ENCODE measurements around the gene CCL25. TPM values are rescaled to one million over a fixed set of nuclear protein-coding genes. Genes with fewer than 3 reads are reported as not detected.

CCL25 gene
- total RNA-seq, 4 donors from 2014 or later: not detected

GRCh38 chr19:8034178-8034525, 18.4 kb upstream of the CCL25 start:
- Histone ChIP-seq H3K4me1 (no peaks in the 10 kb centered on the region), H3K4me3 (no peak overlapping the region), H3K27ac (no peak overlapping the region), H3K9me3 (no peaks in the 10 kb centered on the region), H3K27me3 (no peaks in the 10 kb centered on the region), H3K36me3 (no peaks in the 10 kb centered on the region)
- in situ Hi-C loops (cut with MboI; ENCODE audit: low pct_ligation_motif_present in 1 of 4, low pct_unique_long_range_greater_than_20kb in 1 of 4, low sequenced_read_pairs in 3 of 4) (no loop called here), intact Hi-C loops (cut with DNase I; ENCODE audit: low total_unique reads) (no loop called here)
- TF ChIP-seq EP300 (IDR thresholded peaks at IDR 0.05; ENCODE audit: low read depth) (no peak), CTCF (IDR thresholded peaks at IDR 0.05) (no peak), POLR2A (IDR thresholded peaks at IDR 0.05) (no peak), POLR2AphosphoS5 (IDR thresholded peaks at IDR 0.05) (no peak)
- WGBS, 2 donors (ENCODE audit: low coverage in 1 of 2): 79 to 83% methylated on average over 6 of the region's 6 CpGs
- no peak for DNase-seq

GRCh38 chr19:8036434-8037099, 16.0 kb upstream of the CCL25 start:
- Histone ChIP-seq H3K9me3 (no peaks in the 10 kb centered on the region), H3K4me1 (no peaks in the 10 kb centered on the region), H3K4me3 (no peak overlapping the region), H3K27ac (no peak overlapping the region), H3K27me3 (no peaks in the 10 kb centered on the region), H3K36me3 (no peaks in the 10 kb centered on the region)
- no peak for DNase-seq
- intact Hi-C loops (cut with DNase I; ENCODE audit: low total_unique reads): no loop called here
- TF ChIP-seq POLR2AphosphoS5 (IDR thresholded peaks at IDR 0.05) (no peak), CTCF (IDR thresholded peaks at IDR 0.05) (no peak), EP300 (IDR thresholded peaks at IDR 0.05; ENCODE audit: low read depth) (no peak), POLR2A (IDR thresholded peaks at IDR 0.05) (no peak)
- in situ Hi-C loops (cut with MboI; ENCODE audit: low pct_ligation_motif_present in 1 of 4, low pct_unique_long_range_greater_than_20kb in 1 of 4, low sequenced_read_pairs in 3 of 4): no loop called here
- WGBS, 2 donors (ENCODE audit: low coverage in 1 of 2): 62 to 83% methylated on average over 7 of the region's 7 CpGs

- Histone ChIP-seq H3K27me3 (no peaks in the 10 kb centered on the region), H3K36me3 (no peaks in the 10 kb centered on the region), H3K4me1 (no peaks in the 10 kb centered on the region), H3K4me3 (no peak overlapping the region), H3K9me3 (no peaks in the 10 kb centered on the region), H3K27ac (no peak overlapping the region)
- 79 to 84% methylated on average over 2 to 6 of the region's 6 CpGs for WGBS, 2 donors (ENCODE audit: low coverage in 1 of 2)
- intact Hi-C loops (cut with DNase I; ENCODE audit: low total_unique reads) (no loop called here), in situ Hi-C loops (cut with MboI; ENCODE audit: low pct_ligation_motif_present in 1 of 4, low pct_unique_long_range_greater_than_20kb in 1 of 4, low sequenced_read_pairs in 3 of 4) (no loop called here)
- no peak for TF ChIP-seq CTCF (IDR thresholded peaks at IDR 0.05)
- TF ChIP-seq POLR2AphosphoS5 (IDR thresholded peaks at IDR 0.05): no peak
- TF ChIP-seq POLR2A (IDR thresholded peaks at IDR 0.05): no peak
- no peak for TF ChIP-seq EP300 (IDR thresholded peaks at IDR 0.05; ENCODE audit: low read depth)
- DNase-seq: no peak
These were observed 13.7 kb upstream of the CCL25 start for GRCh38 chr19:8038815-8039214.

GRCh38 chr19:8039231-8039630, 13.3 kb upstream of the CCL25 start:
- no peaks in the 10 kb centered on the region for H3K4me1 ChIP-seq
- in situ Hi-C loops (cut with MboI; ENCODE audit: low pct_ligation_motif_present in 1 of 4, low pct_unique_long_range_greater_than_20kb in 1 of 4, low sequenced_read_pairs in 3 of 4): no loop called here

More at GRCh38 chr19:8039231-8039630, 13.3 kb upstream of the CCL25 start:
- Histone ChIP-seq H3K9me3 (no peaks in the 10 kb centered on the region), H3K4me3 (no peak overlapping the region), H3K27me3 (no peaks in the 10 kb centered on the region), H3K27ac (no peak overlapping the region), H3K36me3 (no peaks in the 10 kb centered on the region)
- TF ChIP-seq CTCF (IDR thresholded peaks at IDR 0.05): no peak
- TF ChIP-seq POLR2AphosphoS5 (IDR thresholded peaks at IDR 0.05): no peak
- TF ChIP-seq POLR2A (IDR thresholded peaks at IDR 0.05): no peak
- no peak for TF ChIP-seq EP300 (IDR thresholded peaks at IDR 0.05; ENCODE audit: low read depth)
- intact Hi-C loops (cut with DNase I; ENCODE audit: low total_unique reads): no loop called here
- 74% methylated on average over 3 of the region's 3 CpGs; no CpG with 5 or more reads in 1 of the 2 donors for WGBS, 2 donors (ENCODE audit: low coverage in 1 of 2)
- no peak for DNase-seq

All from transverse colon (tissue), 4 donors.